ENCODE measurements around the gene MTHFD2L. TPM values are rescaled to one million over a fixed set of nuclear protein-coding genes. Genes with fewer than 3 reads are reported as not detected.
A peak's percentile ranks its signal among the peaks of the same experiment; 100 is the strongest.

The MTHFD2L gene
- total RNA-seq, 6 experiments from 2014 or later: 5.2 to 9.0 (median 8.1) TPM

GRCh38 chr4:74316397-74316796 is 158.5 kb downstream of the MTHFD2L start:
- Mint-ChIP-seq H3K9me3 (no peaks in the 10 kb centered on the region), H3K4me1 (ENCODE audit: low read depth) (peaks cover 41% of the 10 kb centered on the region), H3K27ac (no peak overlapping the region), H3K27me3 (ENCODE audit: insufficient read depth) (no peaks in the 10 kb centered on the region), H3K36me3 (ENCODE audit: low read depth) (no peaks in the 10 kb centered on the region), H3K4me3 (no peak overlapping the region)
- no peak for DNase-seq
- no peak for TF ChIP-seq CTCF (IDR thresholded peaks at IDR 0.05)

- H3K4me3 Mint-ChIP-seq: no peak overlapping the region
- no peak overlapping the region for H3K27ac Mint-ChIP-seq
Observed at GRCh38 chr4:74317616-74318246, 159.8 kb downstream of the MTHFD2L start.

GRCh38 chr4:74318276-74318675 is 160.4 kb downstream of the MTHFD2L start:
- H3K4me1 Mint-ChIP-seq (ENCODE audit: low read depth): peaks cover 38% of the 10 kb centered on the region
- no peak overlapping the region for H3K27ac Mint-ChIP-seq
- TF ChIP-seq CTCF (IDR thresholded peaks at IDR 0.05): no peak
- no peak overlapping the region for H3K4me3 Mint-ChIP-seq
- H3K27me3 Mint-ChIP-seq (ENCODE audit: insufficient read depth): no peaks in the 10 kb centered on the region
- no peaks in the 10 kb centered on the region for H3K36me3 Mint-ChIP-seq (ENCODE audit: low read depth)
- no peaks in the 10 kb centered on the region for H3K9me3 Mint-ChIP-seq
- DNase-seq: no peak

More at GRCh38 chr4:74317616-74318246, 159.8 kb downstream of the MTHFD2L start:
- Mint-ChIP-seq H3K36me3 (ENCODE audit: low read depth) (no peaks in the 10 kb centered on the region), H3K27me3 (ENCODE audit: insufficient read depth) (no peaks in the 10 kb centered on the region), H3K9me3 (no peaks in the 10 kb centered on the region), H3K4me1 (ENCODE audit: low read depth) (peaks cover 38% of the 10 kb centered on the region)
- no peak for DNase-seq
- no peak for TF ChIP-seq CTCF (IDR thresholded peaks at IDR 0.05)

GRCh38 chr4:74319470-74319869 is 161.6 kb downstream of the MTHFD2L start:
- no peak for TF ChIP-seq CTCF (IDR thresholded peaks at IDR 0.05)
- DNase-seq: peak; percentile 16
- H3K36me3 Mint-ChIP-seq (ENCODE audit: low read depth): no peaks in the 10 kb centered on the region

GRCh38 chr4:74320559-74321118 is 162.7 kb downstream of the MTHFD2L start:
- Mint-ChIP-seq H3K9me3 (no peaks in the 10 kb centered on the region), H3K36me3 (ENCODE audit: low read depth) (no peaks in the 10 kb centered on the region), H3K4me3 (peak overlapping the region; percentile 74), H3K4me1 (ENCODE audit: low read depth) (peaks cover 42% of the 10 kb centered on the region), H3K27ac (peak overlapping the region; percentile 14), H3K27me3 (ENCODE audit: insufficient read depth) (no peaks in the 10 kb centered on the region)
- TF ChIP-seq CTCF (IDR thresholded peaks at IDR 0.05): peak; percentile 82
- DNase-seq: peak; percentile 76

More at GRCh38 chr4:74319470-74319869, 161.6 kb downstream of the MTHFD2L start:
- no peak overlapping the region for H3K27ac Mint-ChIP-seq
- no peaks in the 10 kb centered on the region for H3K27me3 Mint-ChIP-seq (ENCODE audit: insufficient read depth)
- peaks cover 42% of the 10 kb centered on the region for H3K4me1 Mint-ChIP-seq (ENCODE audit: low read depth)
- no peaks in the 10 kb centered on the region for H3K9me3 Mint-ChIP-seq
- no peak overlapping the region; the same call in 1 of the 2 replicates for H3K4me3 Mint-ChIP-seq
